ENCODE data around the gene CRYGN. TPM values are rescaled to one million over a fixed set of nuclear protein-coding genes. Genes with fewer than 3 reads are reported as not detected.

CRYGN gene
- total RNA-seq, 2 donors from 2014 or later, result 0.90 TPM; not detected in 1

DNA sequence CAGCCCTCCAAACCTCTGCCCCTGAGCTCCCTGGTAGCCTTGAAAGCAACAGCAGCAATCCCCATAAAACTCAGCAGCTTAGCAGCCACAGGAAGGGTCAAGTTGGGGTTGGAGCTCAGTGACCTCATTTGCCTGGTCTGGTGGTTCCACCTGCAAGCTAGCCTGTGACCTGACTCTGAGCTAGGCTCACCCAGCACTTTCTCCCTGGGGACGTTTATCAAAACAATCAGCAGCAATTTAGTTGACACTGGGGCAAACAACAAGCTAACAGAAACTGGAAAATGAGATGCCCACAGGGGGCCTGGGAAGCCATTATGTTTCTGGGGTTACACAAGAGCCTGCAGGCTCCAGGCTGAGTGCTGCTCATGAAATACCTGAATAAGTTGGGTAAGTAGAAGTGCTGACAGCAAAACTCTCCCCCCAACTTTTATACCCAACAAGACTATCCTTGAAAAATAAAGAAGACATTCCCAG, 22.4 kb upstream of the CRYGN start:
- Histone ChIP-seq H3K27me3 (no peaks in the 10 kb centered on the region), H3K36me3 (peaks cover 26% of the 10 kb centered on the region), H3K4me1 (peaks cover 0 to 28% of the 10 kb centered on the region in 2 donors), H3K4me3 (no peak overlapping the region), H3K9me3 (peaks cover 0 to 7% of the 10 kb centered on the region in 2 donors), H3K27ac (peak overlapping the region; percentile 84 to 98)
- no peak for DNase-seq (ENCODE audit: low spot score)
- TF ChIP-seq, protein P1, sequence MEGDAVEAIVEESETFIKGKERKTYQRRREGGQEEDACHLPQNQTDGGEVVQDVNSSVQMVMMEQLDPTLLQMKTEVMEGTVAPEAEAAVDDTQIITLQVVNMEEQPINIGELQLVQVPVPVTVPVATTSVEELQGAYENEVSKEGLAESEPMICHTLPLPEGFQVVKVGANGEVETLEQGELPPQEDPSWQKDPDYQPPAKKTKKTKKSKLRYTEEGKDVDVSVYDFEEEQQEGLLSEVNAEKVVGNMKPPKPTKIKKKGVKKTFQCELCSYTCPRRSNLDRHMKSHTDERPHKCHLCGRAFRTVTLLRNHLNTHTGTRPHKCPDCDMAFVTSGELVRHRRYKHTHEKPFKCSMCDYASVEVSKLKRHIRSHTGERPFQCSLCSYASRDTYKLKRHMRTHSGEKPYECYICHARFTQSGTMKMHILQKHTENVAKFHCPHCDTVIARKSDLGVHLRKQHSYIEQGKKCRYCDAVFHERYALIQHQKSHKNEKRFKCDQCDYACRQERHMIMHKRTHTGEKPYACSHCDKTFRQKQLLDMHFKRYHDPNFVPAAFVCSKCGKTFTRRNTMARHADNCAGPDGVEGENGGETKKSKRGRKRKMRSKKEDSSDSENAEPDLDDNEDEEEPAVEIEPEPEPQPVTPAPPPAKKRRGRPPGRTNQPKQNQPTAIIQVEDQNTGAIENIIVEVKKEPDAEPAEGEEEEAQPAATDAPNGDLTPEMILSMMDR (IDR thresholded peaks at IDR 0.05), result no peak

DNA sequence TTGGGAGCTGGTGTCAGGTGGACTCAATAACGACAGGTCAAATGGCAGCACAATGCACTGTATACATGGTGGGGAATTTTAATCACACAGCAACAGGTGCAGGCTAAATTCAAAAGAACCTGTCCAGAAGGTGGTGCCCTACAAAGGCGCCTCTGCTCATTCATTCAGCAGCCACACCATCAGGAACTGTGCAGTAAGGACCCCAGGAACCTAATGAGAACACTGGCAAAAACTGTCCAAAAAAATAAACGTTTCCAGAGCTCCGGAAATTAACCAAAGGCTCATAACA, 21.9 kb upstream of the CRYGN start:
- peaks cover 21% of the 10 kb centered on the region for H3K36me3 ChIP-seq
- peak overlapping the region; percentile 84 to 98 for H3K27ac ChIP-seq
- DNase-seq (ENCODE audit: low spot score), result no peak
- TF ChIP-seq, protein P1 (IDR thresholded peaks at IDR 0.05), result no peak
- H3K9me3 ChIP-seq, result peaks cover 0 to 7% of the 10 kb centered on the region in 2 donors
- H3K4me1 ChIP-seq, result peaks cover 0 to 28% of the 10 kb centered on the region in 2 donors
- no peak overlapping the region for H3K4me3 ChIP-seq
- no peaks in the 10 kb centered on the region for H3K27me3 ChIP-seq

DNA sequence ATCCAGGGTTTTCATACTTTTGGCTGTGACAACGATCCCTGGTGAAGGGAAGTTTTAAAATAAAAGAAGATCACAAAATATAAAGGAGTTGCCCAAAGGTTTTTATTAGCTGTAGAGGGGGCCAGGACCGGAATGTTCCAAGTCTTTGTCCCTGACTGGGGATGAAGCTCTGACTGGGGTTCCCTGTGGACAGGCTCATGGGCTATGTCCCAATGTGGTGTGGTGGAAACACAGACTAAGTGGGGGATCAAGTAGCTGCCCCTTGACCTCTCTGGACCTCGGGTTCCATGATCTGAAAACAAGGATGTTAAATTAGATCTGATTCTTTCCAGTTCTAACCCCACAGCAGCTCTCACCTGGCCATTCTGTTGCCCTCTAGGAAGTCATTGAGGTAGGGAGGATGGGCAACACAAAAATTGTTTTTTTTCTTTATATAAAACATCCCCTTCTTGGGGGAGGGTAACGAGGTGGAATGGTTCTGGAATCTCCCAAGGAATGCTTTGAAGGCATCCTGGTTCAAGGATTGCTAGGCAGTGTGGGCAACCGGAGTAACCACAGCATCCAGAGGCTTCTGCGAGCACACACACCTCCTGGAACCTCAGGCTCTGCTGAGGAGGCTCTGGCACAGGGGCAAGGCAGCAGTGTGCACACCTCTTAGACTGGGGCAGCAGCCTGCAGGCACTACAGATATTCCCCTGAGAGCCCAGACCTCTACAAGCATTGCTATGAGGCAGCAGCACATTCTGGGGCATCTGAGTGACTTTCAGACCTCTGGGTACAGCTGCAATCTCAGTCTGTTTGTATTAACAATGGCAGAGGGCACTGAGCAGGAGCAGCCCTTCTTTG, 21.4 kb upstream of the CRYGN start:
- TF ChIP-seq, protein P1 (IDR thresholded peaks at IDR 0.05), result no peak

DNA sequence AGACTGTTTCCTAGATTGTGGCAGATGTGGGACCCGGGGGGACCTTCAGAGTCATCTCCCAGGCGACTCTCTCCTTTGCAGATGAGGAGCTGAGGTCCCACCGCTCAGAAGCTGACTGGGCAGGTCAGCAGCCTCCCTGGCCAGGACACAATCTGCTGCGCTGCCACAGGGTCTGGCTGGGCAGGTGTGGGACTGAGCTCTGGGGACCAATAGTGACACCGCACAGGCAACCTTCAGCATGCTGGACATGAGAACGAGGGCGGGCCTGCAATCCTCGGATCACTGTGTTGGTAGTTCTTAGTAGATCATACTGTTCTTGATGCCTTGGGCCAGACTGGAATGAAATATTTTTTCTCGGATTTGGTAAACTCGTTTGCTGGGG, 20.5 kb upstream of the CRYGN start:
- Histone ChIP-seq H3K9me3 (peaks cover 0 to 7% of the 10 kb centered on the region in 2 donors), H3K36me3 (peaks cover 10% of the 10 kb centered on the region), H3K4me3 (peak overlapping the region; percentile 13 to 30), H3K27me3 (no peaks in the 10 kb centered on the region), H3K27ac (peak overlapping the region; percentile 84 to 98), H3K4me1 (peaks cover 0 to 28% of the 10 kb centered on the region in 2 donors)
- TF ChIP-seq, protein P1 (IDR thresholded peaks at IDR 0.05), result no peak
- DNase-seq (ENCODE audit: low spot score), result peak; percentile 73

More for the DNA sequence above, 21.4 kb upstream of the CRYGN start:
- peaks cover 18% of the 10 kb centered on the region for H3K36me3 ChIP-seq
- DNase-seq (ENCODE audit: low spot score), result peak; percentile 55
- peaks cover 0 to 28% of the 10 kb centered on the region in 2 donors for H3K4me1 ChIP-seq
- H3K27ac ChIP-seq, result peak overlapping the region; percentile 84 to 98
- H3K27me3 ChIP-seq, result no peaks in the 10 kb centered on the region
- H3K9me3 ChIP-seq, result peaks cover 0 to 7% of the 10 kb centered on the region in 2 donors
- peak overlapping the region in 1 of 2 donors; percentile 13 for H3K4me3 ChIP-seq

DNA sequence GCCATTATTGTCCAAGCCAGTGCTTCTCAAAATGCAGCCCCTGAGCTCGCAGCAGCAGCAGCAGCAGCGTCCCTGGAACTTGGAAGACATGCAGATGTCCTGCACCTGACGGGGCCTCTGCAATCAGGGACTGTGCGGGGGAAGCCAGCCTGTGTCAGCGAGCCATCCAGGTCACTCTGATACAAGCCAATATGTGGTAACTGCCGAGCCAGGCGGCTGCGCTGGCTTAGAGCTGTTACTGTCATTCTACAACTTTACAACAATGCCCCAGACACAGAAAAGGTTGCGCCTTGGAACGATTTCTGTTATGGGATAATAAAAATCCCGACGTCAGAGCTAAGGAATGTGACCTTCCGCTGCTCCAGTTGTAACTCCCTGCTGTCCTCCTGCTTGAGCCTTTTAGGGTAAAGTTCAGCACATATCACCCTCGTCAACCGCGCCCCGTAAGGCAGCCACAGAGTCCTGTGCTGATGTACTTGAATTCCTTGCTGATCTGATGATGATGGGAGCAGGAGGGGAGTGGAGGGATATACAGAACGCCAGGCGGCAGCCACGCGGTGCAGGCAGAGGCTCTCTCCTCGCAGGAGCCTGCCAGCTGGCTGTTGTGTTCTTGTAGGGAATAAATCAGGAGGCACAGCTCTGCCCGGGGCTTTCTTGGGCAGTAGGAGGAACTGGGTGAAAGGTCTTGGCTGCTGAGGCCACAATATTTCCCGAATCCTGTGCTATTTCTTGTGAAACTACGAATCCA, 20.0 kb upstream of the CRYGN start:
- Histone ChIP-seq H3K27me3 (no peaks in the 10 kb centered on the region), H3K27ac (peak overlapping the region; percentile 84 to 98), H3K4me1 (peaks cover 0 to 28% of the 10 kb centered on the region in 2 donors), H3K9me3 (peaks cover 0 to 7% of the 10 kb centered on the region in 2 donors), H3K36me3 (peaks cover 4% of the 10 kb centered on the region), H3K4me3 (peak overlapping the region; percentile 13 to 30)
- TF ChIP-seq, protein P1 (IDR thresholded peaks at IDR 0.05), result peak in 1 of 2 donors; percentile 51
- peak; percentile 97 for DNase-seq (ENCODE audit: low spot score)

All from right atrium auricular region (tissue), 2 donors.